ENCODE results near the gene IFNA10.
"Not testable (repeated sequence)": the region's sequence is repeated elsewhere in the genome, so short reads cannot be mapped to it uniquely, and the experiment has no call there.

IFNA10 gene

DNA sequence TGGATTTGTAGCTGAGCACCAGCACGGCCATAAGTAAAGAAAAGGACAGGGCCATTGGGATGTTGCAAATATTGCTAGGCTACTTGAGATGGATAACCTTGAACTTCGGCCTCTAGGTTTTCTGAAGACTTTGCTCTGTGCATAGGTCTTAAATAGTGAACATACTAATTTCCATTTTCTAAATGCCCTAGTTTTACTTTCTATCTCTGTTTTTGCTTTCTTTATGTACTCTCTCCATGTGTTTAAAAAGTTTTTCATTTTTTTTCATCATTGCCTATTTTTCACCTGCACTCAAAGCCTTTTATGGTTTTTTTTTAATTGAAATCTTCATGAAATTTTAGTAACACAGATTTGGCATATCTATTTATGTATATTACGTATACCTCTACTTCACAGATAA, at the start of gene IFNA10:
Gene IFNA10, minus strand, starts transcription at position 101 of the 400 bp plus-strand sequence. Its CDS starts 46 bp downstream, at position 55.
- not testable (repeated sequence) for DNase-seq

DNA sequence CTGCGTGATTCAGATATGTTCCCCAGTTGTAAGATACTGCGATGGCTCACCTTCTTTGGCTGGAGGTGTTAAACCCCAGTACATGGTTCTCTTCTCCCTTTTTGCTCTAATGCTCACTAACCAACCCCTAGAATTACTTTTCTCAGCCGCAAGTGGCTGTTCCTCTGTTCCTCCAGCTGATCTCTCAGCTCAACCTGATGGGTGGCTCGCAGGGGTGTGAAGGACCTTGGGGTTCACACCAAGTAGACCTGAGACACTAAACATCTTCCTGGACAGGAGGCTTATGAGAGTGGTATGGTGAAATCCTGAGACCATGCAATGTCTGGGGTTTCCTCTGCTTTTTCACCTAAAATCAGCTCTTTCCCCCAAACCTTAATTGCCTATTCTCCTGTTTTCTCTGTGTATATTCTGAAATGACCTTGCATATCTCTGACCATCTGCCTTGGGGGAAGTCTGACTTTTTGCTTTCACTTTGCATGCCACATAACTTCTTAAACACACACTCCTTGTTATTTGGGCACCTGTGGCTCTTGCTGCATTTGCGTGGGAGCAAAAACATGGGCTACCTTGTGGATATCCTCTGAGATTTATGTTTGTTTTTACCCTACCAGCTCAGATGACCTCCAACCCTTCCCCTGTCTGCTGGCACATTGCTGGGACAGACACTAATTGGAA, 48.7 kb upstream of the IFNA10 start:
- DNase-seq, result no peak

DNA sequence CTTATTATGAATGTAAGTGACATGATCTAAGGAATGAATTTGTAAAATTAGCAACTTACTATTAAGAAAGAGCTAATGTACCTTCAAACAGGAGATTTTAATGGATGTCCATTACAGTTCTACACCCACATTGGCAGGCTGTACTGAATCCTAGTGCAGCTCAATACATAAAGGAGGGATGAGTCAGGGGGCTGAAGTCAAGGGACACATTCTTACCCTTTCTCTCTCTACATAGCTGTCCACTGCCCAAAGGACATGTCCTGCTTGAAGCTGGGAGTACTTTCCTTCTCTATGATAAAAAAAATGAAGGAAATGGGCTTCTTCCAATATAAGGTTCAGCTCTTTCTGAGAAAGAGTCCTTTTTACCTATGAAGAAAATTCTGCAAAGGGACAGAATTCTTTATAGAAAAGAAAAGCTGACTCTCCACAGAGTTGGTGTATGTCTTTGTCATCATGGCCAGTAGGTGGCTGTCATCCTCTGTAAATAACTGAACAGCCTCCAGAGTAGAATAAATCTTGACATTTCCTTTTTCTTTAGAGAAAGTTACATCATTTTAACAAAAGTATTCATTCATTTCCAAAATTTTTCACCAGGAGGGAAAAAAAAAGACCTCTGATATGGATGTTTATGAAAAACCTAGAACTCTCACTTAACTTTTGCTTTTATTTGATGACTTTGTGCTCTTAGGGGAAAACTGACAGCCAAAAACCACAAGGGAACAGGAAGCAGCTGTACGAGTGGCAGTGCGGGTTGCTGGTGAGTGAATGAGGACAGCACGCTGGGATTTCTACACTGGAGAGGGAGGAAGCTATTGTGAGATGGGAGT, 46.0 kb upstream of the IFNA10 start:
- peak; percentile 55 for DNase-seq

DNA sequence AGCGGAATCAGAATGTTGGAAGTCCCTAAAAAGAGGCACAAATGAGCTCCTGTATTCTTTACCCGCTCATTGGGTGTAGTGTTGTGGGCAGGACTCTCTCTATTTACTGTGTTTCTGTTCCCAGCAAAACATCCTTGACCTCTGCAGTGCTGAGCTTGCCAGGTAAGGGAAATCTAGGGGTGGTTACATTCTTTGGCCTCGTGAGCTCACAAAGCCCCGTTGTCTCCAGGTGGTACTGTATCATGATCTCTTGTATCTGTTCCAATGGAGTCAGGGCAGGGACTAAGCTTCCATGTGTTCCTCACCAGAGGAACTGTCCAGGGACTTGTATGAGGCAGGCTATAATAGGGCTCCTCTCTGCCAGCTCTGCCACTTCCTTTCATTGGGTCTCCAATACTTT, 44.7 kb upstream of the IFNA10 start:
- no peak for DNase-seq

DNA sequence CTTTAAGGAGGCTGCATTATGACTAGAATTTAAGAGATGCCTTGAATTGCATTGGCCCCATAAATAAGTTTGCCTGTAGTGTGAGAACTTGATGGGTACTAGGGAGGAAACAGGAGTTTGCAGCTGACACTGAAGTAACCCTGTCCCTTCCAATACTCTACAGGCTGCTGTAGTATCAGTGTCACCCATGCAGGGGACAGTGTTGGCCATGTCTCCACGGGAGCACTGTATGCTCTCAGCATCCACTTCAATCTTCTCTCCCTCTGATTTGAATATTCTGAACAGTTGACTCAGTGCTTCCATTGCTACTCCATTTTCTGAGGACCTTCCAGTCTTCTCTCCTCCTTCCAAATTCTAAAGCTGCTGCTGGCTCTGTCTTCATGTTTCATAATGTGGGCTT, 44.2 kb upstream of the IFNA10 start:
- no peak for DNase-seq

DNA sequence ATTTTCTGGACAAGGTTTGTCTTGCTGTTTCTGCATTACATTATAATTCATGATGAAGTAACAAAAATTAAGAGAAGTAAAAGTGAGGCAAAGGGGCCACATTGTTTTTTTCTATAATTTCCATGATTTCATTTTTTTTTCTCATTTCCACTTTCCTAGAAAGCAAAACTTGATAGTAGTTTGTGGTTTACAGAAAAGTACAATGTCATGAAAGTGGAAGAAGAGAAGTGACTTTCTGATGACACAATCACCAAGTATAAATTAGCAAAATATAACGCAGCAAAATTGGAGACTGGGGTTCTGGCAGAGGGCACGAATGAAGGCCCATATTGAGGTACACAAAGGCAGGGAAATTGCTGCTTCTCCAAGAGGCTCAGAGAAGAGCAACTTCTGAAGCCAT, 37.9 kb upstream of the IFNA10 start:
- no peak for DNase-seq

DNA sequence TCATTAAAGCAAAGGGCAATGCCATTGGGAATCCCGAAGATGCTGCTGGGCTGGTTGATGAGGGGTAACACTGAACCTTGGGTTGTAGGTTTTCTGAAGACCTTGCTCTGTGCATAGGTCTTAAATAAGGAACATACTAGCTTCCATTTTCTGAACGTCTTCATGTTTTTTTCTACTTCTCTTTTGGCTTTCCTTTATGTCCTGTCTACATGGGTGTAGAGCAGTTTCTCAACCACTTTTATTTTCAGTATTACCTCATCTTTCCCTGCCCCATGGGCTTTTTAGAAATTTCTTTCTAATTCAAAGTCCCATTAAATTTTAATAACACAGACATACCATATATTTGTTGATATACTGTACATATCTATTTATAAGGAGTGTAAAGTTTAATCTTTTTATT, 33.0 kb upstream of the IFNA10 start, which contains the start of gene IFNA14:
Gene IFNA14, minus strand, starts transcription at position 95 of the 400 bp plus-strand sequence. Its CDS starts 70 bp downstream, at position 25.
- DNase-seq, result no peak

DNA sequence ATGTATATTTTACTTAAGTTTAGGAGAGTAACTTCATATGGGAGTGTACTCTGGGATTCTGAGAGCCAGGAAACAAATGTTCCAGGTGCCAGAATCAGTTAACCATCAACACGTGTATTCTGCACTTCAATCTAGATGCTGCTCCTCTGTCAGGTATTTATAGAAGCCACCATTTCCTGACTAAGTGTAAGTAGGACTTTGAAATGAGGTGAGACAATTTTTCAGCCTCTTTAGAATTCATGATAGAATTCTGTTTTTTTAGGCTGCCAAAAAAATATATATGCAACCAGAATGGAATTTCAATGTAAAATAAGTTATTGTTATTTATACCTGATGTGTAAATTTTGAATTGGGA, 29.4 kb upstream of the IFNA10 start:
- DNase-seq, result not testable (repeated sequence)

DNA sequence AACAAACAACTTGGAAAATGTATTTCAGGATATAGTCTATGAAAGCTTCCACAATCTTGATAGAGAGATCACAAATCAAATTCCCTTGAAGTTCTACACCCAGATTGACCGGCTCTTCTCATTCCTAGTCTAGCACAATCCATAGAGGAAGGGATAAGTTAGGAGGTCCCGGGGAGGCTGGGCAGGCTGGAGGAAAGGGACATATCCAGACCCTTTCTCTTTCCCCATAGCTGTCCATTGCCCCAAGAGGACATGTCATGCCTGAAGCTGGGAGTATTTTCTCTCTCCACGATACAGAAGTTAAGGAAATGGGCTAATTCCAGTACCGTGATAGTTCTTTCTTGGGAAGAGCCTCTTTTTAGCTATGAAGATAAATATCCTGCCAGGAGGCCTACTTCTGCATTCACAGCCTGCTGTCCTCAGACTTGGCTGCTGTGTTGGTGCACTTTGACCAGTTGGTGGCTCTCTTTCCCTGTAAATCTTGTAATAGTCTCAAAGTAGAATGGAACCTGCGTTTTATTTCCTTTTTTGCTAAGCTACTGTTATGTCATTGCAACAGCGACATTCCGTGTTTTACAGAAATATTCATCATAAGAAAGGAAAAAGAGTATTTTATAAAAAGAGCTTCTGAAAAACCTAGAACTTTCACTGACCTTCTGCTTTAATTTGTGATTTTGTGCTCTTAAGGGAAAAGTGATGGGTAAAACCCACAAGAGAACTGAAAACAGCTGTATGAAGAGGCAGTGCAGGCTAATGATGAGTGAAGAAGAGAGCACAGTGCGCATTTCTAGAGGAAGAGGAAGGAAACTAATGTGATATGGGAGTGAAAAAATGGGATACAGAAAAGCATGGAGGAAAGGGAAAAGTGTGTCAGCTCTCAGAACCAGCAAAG, 28.8 kb upstream of the IFNA10 start:
- DNase-seq, result peak; percentile 19

DNA sequence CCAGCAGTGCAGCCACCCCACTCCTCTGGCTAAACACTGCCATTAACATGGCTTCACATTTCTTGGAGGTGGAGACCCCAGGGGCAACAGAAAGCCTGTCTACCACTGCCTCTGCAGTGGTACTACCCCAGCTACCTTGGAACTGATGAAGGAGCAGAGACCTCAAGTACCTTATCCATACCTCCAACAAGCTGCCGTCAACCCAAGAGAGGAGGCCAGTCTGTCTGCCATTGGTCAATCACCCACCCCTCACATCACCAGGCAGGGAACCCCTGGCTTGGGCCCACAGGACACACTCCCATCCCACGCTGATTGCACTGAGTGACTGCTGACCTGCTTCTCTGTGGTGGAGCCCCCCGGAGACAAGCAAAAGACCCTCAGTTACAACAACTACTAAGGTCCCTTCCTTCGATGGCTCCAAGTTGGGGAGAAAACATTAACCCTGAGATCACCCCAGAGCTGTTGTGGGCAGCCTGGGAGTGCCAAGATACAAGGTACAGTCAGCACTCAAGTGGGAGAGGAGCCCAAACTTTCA, 27.3 kb upstream of the IFNA10 start:
- DNase-seq, result no peak

DNA sequence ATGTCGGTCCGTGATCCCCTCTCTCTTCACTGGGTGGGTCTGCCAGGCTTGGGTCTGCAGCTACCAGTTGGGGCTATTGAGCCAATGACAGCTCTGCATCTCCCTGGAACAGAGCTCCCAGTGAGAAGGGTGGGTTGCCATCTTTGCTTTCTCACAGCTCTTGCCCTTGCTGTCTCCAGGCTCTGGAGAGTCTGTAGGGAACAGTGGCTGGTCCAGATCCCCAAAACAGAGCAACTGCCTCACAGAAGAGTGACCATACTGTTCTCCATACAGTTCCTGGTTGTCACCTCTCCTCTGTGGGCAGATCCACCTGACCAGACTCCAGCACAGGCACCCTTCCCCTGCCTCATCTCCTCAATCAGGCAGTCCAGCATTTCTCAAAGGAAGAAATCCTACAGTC, 26.3 kb upstream of the IFNA10 start:
- DNase-seq, result no peak

DNA sequence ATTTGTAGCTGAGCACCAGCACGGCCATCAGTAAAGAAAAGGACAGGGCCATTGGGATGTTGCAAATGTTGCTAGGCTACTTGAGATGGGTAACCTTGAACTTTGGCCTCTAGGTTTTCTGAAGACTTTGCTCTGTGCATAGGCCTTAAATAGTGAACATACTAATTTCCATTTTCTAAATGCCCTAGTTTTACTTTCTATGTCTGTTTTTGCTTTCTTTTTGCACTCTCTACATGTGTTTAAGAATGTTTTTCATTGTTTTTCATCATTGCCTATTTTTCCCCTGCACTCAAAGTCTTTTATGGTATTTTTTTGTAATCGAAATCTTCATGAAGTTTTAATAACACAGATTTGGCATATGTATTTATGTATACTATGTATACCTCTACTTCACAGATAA, 21.2 kb upstream of the IFNA10 start, which contains the start of gene IFNA17:
Gene IFNA17, minus strand, starts transcription at position 101 of the 400 bp plus-strand sequence. Its CDS starts 49 bp downstream, at position 52.
- DNase-seq, result no peak

DNA sequence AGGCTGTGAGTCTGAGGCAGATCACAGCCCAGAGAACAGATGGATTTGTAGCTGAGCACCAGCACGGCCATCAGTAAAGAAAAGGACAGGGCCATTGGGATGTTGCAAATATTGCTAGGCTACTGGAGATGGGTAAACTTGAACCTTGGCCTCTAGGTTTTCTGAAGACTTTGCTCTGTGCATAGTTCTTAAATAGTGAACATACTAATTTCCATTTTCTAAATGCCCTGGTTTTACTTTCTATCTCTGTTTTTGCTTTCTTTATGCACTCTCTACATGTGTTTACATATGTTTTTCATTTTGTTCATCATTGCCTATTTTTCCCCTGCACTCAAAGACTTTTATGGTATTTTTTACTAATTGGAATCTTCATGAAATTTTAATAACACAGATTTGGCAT, 10.3 kb upstream of the IFNA10 start, which contains the start of gene IFNA16:
Gene IFNA16, minus strand, starts transcription at position 101 of the 400 bp plus-strand sequence. Its CDS starts 6 bp downstream, at position 95.
- not testable (repeated sequence) for DNase-seq

DNA sequence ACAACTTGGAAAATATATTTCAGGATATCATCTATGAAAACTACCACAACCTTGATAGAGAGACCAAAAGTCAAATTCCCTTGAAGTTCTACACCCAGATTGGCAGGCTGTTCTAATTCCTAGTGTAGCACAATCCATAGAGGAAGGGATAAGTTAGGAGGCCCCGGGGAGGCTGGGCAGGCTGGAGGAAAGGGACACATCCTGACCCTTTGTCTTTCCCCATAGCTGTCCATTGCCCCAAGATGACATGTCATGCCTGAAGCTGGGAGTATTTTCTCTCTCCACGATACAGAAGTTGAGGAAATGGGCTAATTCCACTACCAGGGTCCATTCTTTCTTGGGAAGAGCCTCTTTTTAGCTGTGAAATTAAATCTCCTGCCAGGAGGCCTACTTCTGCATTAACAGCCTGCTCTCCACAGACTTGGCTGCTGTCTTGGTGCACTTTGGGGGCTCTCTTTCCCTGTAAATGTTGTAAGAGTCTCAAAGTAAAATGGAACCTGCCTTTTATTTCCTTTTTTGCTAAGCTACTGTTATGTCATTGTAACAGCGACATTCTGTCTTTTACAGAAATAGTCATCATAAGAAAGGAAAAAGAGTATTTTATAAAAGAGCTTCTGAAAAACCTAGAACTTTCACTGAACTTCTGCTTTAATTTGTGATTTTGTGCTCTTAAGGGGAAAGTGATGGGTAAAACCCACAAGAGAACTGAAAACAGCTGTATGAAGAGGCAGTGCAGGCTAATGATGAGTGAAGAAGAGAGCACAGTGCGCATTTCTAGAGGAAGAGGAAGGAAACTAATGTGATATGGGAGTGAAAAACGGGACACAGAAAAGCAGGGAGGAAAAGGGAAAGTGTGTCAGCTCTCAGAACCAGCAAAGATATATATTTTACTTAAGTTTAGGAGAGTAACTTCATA, 6.7 kb upstream of the IFNA10 start:
- not testable (repeated sequence) for DNase-seq

DNA sequence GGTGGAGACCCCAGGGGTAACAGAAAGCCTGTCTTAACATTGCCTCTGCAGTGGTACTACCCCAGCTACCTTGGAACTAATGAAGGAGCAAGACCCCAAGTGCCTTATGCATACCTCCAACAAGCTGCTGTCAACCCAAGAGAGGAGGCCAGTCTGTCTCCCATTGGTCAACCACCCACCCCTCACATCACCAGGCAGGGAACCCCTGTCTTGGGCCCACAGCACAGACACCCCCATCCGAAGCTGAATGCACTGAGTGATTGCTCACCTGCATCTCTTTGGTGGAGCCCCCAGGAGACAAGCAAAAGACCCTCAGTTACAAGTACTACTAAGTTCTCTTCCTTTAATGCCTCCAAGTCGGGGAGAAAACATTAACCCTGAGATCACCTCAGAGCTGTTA, 5.2 kb upstream of the IFNA10 start:
- not testable (repeated sequence) for DNase-seq

DNA sequence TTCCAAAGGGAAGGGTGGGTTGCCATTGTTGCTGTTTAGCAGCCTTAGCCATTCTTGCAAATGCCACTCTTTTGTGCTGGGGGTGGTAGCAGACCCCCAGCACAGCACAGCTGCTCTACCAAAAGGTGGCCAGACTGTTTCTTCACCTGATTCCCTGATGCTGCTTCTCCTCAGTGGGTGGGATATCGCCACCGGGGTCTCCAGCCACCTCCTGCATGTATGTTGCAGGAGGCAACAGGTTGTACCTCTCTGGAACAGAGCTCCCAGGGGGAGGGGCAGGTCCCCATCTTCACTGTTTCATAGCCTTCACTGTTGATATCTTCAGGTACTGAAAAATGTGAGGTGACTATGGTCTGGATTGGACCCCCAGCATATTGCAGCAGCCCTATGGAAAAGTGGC, 3.8 kb upstream of the IFNA10 start:
- DNase-seq, result not testable (repeated sequence)

DNA sequence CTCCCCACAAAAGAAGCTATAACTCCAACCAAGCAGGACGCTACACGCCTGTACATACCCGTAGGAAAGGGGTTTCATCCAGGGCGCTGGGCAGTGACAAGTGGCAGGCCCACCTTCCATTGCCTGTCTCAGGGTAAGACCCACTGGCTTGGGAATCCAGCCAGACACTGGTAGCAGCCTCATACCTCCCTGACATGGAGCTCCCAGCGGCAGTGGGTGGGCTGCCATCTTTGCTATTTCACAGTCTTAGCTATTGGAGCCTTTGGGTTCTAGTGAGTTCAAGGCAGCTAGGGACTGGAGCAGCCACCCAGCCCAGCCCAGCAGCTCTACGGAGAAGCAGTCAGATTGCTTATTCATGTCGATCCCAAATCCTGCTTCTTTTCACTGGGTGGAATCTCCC, 3.4 kb upstream of the IFNA10 start:
- no peak for DNase-seq

DNA sequence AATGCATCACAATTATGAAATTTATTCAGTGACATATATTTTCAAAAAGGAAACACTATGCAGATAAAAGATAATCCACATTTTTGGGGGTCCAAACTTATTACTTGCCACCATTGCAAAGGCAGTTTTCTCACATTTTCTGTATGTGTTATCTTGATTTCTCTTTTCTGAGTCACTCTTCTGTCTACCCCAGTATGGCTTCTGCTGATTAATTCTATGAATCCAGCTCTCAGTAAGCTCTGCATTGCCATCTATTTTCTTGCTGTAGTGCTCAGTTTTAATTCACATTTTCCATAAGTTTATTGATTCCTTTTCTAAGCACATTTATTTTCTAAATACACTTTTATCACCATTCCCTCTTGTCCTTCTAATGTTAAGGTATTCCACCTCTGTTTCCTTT, 1.7 kb downstream of the IFNA10 start:
- no peak for DNase-seq

DNA sequence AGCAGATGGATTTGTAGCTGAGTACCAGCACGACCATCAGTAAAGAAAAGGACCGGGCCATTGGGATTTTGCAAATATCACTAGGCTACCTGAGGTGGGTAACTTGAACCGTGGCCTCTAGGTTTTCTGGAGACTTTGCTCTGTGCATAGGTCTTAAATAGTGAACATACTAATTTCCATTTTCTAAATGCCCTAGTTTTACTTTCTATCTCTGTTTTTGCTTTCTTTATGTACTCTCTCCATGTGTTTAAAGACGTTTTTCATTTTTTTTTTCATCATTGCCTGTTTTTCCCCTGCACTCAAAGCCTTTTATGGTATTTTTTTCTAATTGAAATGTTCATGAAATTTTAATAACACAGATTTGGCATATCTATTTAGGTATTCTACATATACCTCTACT, 4.8 kb downstream of the IFNA10 start, which contains the start of gene IFNA7:
Gene IFNA7, minus strand, starts transcription at position 101 of the 400 bp plus-strand sequence. Its CDS starts 40 bp downstream, at position 61.
- not testable (repeated sequence) for DNase-seq

DNA sequence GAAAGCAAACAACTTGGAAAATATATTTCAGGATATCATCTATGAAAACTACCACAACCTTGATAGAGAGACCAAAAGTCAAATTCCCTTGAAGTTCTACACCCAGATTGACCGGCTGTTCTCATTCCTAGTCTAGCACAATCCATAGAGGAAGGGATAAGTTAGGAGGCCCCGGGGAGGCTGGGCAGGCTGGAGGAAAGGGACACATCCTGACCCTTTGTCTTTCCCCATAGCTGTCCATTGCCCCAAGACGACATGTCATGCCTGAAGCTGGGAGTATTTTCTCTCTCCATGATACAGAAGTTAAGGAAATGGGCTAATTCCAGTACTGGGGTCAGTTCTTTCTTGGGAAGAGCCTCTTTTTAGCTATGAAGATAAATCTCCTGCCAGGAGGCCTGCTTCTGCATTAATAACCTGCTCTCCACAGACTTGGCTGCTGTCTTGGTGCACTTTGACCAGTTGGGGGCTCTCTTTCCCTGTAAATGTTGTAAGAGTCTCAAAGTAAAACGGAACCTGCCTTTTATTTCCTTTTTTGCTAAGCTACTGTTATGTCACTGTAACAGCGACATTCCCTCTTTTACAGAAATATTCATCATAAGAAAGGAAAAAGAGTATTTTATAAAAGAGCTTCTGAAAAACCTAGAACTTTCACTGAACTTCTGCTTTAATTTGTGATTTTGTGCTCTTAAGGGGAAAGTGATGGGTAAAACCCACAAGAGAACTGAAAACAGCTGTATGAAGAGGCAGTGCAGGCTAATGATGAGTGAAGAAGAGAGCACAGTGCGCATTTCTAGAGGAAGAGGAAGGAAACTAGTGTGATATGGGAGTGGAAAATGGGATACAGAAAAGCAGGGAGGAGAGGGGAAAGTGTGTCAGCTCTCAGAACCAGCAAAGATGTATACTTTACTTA, 11.8 kb downstream of the IFNA10 start:
- peak; percentile 24 for DNase-seq
